Suppressor macrophage treated with lipopolysaccharide for 4 hours (primary cell): ENCODE results near the gene LURAP1L.
A peak's percentile ranks its signal among the peaks of the same experiment; 100 is the strongest.

Experiments used
- DNase-seq: peaks from one replicate; pipeline ENCODE4 v3.0.0-alpha.2; 2020

Gene LURAP1L

GRCh38 chr9:12813960-12814876 is 39.4 kb downstream of the LURAP1L start:
- DNase-seq: peak; percentile 43

- no peak for DNase-seq
Measured at GRCh38 chr9:12814877-12815237, 40.0 kb downstream of the LURAP1L start.

GRCh38 chr9:12815888-12816287 is 41.1 kb downstream of the LURAP1L start:
- DNase-seq: no peak

GRCh38 chr9:12816656-12817101 is 41.9 kb downstream of the LURAP1L start:
- no peak for DNase-seq

GRCh38 chr9:12817702-12818101 is 42.9 kb downstream of the LURAP1L start:
- no peak for DNase-seq

- no peak for DNase-seq
Measured at GRCh38 chr9:12818431-12819000, 43.7 kb downstream of the LURAP1L start.

- DNase-seq: peak; percentile 14
Measured at GRCh38 chr9:12819436-12820185, 44.8 kb downstream of the LURAP1L start.

- no peak for DNase-seq
Measured at GRCh38 chr9:12822111-12822510, 47.3 kb downstream of the LURAP1L start.

GRCh38 chr9:12826924-12827565 is 52.2 kb downstream of the LURAP1L start:
- no peak for DNase-seq

- no peak for DNase-seq
Measured at GRCh38 chr9:12833701-12834100, 58.9 kb downstream of the LURAP1L start.

GRCh38 chr9:12838546-12838945 is 63.7 kb downstream of the LURAP1L start:
- no peak for DNase-seq

- DNase-seq: no peak
Measured at GRCh38 chr9:12843735-12844134, 68.9 kb downstream of the LURAP1L start.

- DNase-seq: no peak
Measured at GRCh38 chr9:12846035-12846434, 71.2 kb downstream of the LURAP1L start.

GRCh38 chr9:12847561-12847960 is 72.7 kb downstream of the LURAP1L start:
- no peak for DNase-seq

- no peak for DNase-seq
Measured at GRCh38 chr9:12849486-12850003, 74.7 kb downstream of the LURAP1L start.

- no peak for DNase-seq
Measured at GRCh38 chr9:12851341-12852090, 76.7 kb downstream of the LURAP1L start.

GRCh38 chr9:12853051-12853450 is 78.2 kb downstream of the LURAP1L start:
- no peak for DNase-seq

GRCh38 chr9:12854221-12854620 is 79.4 kb downstream of the LURAP1L start:
- DNase-seq: no peak

- no peak for DNase-seq
Measured at GRCh38 chr9:12855066-12855465, 80.2 kb downstream of the LURAP1L start.

GRCh38 chr9:12856603-12857002 is 81.8 kb downstream of the LURAP1L start:
- DNase-seq: no peak

GRCh38 chr9:12859704-12860251 is 85.0 kb downstream of the LURAP1L start:
- no peak for DNase-seq

GRCh38 chr9:12860998-12861397 is 86.2 kb downstream of the LURAP1L start:
- no peak for DNase-seq
